ENCODE measurements around the gene ADAMTSL3. TPM values are rescaled to one million over a fixed set of nuclear protein-coding genes. Genes with fewer than 3 reads are reported as not detected.

The ADAMTSL3 gene, protein sequence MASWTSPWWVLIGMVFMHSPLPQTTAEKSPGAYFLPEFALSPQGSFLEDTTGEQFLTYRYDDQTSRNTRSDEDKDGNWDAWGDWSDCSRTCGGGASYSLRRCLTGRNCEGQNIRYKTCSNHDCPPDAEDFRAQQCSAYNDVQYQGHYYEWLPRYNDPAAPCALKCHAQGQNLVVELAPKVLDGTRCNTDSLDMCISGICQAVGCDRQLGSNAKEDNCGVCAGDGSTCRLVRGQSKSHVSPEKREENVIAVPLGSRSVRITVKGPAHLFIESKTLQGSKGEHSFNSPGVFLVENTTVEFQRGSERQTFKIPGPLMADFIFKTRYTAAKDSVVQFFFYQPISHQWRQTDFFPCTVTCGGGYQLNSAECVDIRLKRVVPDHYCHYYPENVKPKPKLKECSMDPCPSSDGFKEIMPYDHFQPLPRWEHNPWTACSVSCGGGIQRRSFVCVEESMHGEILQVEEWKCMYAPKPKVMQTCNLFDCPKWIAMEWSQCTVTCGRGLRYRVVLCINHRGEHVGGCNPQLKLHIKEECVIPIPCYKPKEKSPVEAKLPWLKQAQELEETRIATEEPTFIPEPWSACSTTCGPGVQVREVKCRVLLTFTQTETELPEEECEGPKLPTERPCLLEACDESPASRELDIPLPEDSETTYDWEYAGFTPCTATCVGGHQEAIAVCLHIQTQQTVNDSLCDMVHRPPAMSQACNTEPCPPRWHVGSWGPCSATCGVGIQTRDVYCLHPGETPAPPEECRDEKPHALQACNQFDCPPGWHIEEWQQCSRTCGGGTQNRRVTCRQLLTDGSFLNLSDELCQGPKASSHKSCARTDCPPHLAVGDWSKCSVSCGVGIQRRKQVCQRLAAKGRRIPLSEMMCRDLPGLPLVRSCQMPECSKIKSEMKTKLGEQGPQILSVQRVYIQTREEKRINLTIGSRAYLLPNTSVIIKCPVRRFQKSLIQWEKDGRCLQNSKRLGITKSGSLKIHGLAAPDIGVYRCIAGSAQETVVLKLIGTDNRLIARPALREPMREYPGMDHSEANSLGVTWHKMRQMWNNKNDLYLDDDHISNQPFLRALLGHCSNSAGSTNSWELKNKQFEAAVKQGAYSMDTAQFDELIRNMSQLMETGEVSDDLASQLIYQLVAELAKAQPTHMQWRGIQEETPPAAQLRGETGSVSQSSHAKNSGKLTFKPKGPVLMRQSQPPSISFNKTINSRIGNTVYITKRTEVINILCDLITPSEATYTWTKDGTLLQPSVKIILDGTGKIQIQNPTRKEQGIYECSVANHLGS (N-terminal part only)
- total RNA-seq, result 13.2 to 14.3 TPM (median 13.9 TPM) in 3 replicates

DNA sequence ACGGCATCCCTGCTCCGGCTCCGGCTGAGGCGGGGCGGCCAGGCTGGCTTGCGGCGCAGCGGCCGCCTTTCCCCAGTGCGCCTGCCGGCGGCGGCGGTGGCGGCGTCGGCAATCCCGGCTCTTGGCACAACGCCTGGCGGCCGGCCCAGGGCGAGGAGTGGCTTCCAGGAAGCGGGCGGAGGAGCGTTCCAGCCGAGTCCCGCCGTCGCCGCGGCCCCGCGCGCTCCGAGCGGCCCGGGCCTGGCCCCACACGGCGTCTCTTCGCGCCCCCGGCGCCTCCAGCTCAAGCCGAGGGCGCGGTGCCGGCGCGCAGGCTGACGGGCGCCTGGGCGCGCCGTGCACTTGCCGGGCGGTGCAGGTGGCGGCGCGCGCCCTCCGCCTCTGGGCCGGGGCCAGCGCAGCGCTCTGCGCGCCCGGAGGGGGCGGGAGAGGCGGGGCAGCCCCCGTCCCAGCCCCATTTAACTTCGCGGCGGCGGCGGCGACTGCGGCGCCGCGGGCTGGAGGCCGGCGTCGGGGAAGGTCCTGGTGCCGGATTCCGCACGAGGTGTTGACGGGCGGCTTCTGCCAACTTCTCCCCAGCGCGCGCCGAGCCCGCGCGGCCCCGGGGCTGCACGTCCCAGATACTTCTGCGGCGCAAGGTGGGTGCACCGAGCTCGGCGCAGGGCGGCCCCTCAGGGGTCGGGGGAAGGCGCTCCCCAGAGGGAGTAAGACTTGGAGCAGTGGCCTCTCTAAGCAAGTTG lies at the start of gene ADAMTSL3:
ADAMTSL3 (plus strand) TSS at position 485 of the 740 bp plus-strand sequence. CDS start 1,639 bp downstream, outside the sequence.
- Mint-ChIP-seq H3K4me3 (peak within 1 kb of the TSS; percentile 67), H3K9me3 (no peaks in the 10 kb centered on the region), H3K36me3 (peaks cover 2% of the 10 kb centered on the region), H3K4me1 (peaks cover 3% of the 10 kb centered on the region), H3K27me3 (ENCODE audit: low read depth) (peaks cover 85% of the 10 kb centered on the region), H3K27ac (no peak within 1 kb of the TSS)
- DNase-seq (ENCODE audit: low spot score in 2 of 2, unreplicated experiment in 2 of 2), result peak; percentile 65 to 83
- TF ChIP-seq, protein P1, sequence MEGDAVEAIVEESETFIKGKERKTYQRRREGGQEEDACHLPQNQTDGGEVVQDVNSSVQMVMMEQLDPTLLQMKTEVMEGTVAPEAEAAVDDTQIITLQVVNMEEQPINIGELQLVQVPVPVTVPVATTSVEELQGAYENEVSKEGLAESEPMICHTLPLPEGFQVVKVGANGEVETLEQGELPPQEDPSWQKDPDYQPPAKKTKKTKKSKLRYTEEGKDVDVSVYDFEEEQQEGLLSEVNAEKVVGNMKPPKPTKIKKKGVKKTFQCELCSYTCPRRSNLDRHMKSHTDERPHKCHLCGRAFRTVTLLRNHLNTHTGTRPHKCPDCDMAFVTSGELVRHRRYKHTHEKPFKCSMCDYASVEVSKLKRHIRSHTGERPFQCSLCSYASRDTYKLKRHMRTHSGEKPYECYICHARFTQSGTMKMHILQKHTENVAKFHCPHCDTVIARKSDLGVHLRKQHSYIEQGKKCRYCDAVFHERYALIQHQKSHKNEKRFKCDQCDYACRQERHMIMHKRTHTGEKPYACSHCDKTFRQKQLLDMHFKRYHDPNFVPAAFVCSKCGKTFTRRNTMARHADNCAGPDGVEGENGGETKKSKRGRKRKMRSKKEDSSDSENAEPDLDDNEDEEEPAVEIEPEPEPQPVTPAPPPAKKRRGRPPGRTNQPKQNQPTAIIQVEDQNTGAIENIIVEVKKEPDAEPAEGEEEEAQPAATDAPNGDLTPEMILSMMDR (IDR thresholded peaks at IDR 0.05; ENCODE audit: unreplicated experiment), result no peak

DNA sequence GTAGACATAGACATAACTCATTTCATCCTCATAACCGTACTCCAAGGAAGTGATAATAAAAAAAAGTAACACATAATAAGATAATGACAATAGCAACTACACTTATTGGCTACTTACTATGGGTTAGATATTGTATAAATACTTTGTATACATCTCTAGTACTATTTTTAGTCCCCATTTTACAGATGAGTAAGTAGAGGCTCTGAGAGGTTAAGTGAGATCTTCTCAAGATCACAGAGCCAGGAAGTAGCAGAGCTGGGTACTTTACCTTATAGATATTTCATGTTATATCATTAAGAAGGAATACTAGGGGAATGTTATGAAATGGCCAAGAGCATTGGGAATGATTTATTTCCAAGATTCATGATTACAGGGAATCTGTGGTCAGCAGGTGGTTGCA lies 49.4 kb upstream of the ADAMTSL3 start:
- Mint-ChIP-seq H3K36me3 (peaks cover 22% of the 10 kb centered on the region), H3K4me3 (no peak overlapping the region), H3K4me1 (peaks cover 38% of the 10 kb centered on the region), H3K9me3 (peaks cover 25% of the 10 kb centered on the region), H3K27ac (peak overlapping the region; percentile 40), H3K27me3 (ENCODE audit: low read depth) (no peaks in the 10 kb centered on the region)
- no peak for DNase-seq (ENCODE audit: low spot score in 2 of 2, unreplicated experiment in 2 of 2)
- TF ChIP-seq, protein P1 (IDR thresholded peaks at IDR 0.05; ENCODE audit: unreplicated experiment), result no peak

DNA sequence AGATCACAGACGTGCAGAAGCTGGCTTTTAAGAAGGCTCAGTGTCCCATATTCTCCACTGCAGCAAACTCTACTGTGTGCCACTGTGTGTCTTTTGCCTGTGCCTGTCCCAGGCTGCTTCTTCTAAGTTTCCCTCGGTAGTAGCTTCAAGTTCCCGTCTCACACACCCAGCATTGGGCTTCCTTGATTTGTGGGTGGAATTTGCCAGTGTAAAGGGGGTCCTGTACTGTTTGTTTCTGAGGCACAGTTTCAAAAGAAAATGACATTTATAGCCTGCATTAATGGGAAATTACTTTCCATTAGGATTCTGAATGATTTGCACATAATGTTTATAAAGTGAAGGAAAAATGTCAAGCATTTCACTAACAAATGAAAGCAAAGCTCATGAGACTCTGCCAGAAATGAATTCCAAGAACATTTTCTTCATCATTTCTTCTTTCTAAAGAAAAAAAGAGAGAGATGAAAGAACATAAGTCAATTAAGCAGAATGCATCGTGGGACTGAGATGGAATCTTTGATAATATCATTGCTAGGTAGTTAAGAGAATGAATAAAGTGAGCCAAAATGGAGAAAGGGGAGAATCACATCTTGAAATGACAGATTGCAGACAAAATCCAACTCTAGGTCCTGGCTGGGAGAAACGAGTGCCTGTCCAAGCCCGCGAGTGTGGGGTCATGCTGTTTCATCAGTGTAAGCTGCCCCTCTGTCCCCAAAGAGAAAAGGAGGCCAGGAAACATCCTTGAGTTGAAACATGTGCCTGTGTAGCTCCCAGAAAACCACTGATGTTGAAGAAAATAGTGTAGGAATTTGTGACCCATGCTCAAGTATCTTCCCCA lies 48.6 kb upstream of the ADAMTSL3 start:
- DNase-seq (ENCODE audit: low spot score in 2 of 2, unreplicated experiment in 2 of 2), result no peak
- peaks cover 15% of the 10 kb centered on the region for H3K36me3 Mint-ChIP-seq
- peaks cover 38% of the 10 kb centered on the region for H3K4me1 Mint-ChIP-seq
- peak overlapping the region; percentile 40 for H3K27ac Mint-ChIP-seq
- H3K4me3 Mint-ChIP-seq, result no peak overlapping the region
- TF ChIP-seq, protein P1 (IDR thresholded peaks at IDR 0.05; ENCODE audit: unreplicated experiment), result no peak
- H3K9me3 Mint-ChIP-seq, result peaks cover 17% of the 10 kb centered on the region
- H3K27me3 Mint-ChIP-seq (ENCODE audit: low read depth), result no peaks in the 10 kb centered on the region

DNA sequence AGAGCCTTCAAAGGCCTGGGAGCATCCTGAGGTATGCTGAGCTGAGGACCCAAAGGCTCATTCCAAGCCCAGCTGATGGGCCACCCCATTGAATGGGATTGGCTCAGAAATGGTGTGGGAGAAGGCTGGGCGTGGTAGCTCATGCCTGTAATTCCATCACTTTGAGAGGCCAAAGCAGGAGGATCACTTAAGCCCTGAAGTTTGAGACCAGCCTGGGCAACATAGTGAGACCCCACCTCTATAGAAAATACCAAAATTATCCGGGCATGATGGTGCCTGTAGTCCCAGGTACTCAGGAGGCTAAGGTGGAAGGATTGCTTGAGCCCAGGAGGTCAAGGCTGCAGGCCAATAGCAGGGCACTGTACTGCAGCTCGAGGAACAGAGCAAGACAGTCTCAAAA lies 43.8 kb upstream of the ADAMTSL3 start:
- no peak overlapping the region for H3K27ac Mint-ChIP-seq
- no peak overlapping the region for H3K4me3 Mint-ChIP-seq
- no peak for DNase-seq (ENCODE audit: low spot score in 2 of 2, unreplicated experiment in 2 of 2)
- H3K4me1 Mint-ChIP-seq, result peaks cover 33% of the 10 kb centered on the region
- no peaks in the 10 kb centered on the region for H3K36me3 Mint-ChIP-seq
- H3K9me3 Mint-ChIP-seq, result no peaks in the 10 kb centered on the region
- TF ChIP-seq, protein P1 (IDR thresholded peaks at IDR 0.05; ENCODE audit: unreplicated experiment), result no peak
- H3K27me3 Mint-ChIP-seq (ENCODE audit: low read depth), result no peaks in the 10 kb centered on the region
